Caco-2 (cell line): Measurements from ENCODE around the gene RB1. TPM values are rescaled to one million over a fixed set of nuclear protein-coding genes. Genes with fewer than 3 reads are reported as not detected.

ENCODE experiments used
- BruUV-seq: library from RNA; stranded (reverse); fragments of 400-500 nt; replicated peaks from 2 replicates; lab custom pipeline; 2021; lab: Mats Ljungman, UMichigan
- CTCF ChIA-PET: fragments of 300-600 bp; sonication (Branson Sonifier 250); formaldehyde crosslinking; loops from one replicate; lab custom pipeline; 2022; ENCODE audit warnings: antibody characterized with exemption; lab: Charles Lee
- POLR2A ChIA-PET: fragments of 300-600 bp; sonication (Branson Sonifier 250); formaldehyde crosslinking; loops from one replicate; lab custom pipeline; 2022; ENCODE audit warnings: antibody characterized with exemption; lab: Charles Lee
- DNase-seq, 2 experiments: peaks; one replicate each; pipeline versions ENCODE4 v3.0.0 to v3.0.0-alpha.2; 2020 to 2022
- H3K27me3 ChIP-seq: replicated peaks from 2 replicates; pipeline ENCODE4 v1.6.0; 2011; ENCODE audit warnings: low read length; ENCODE audit not compliant: control insufficient read depth, insufficient read depth
- H3K36me3 ChIP-seq: 2 replicates; pipeline ENCODE4 v1.5.1; 2011; ENCODE audit warnings: low read length; ENCODE audit not compliant: control insufficient read depth, insufficient read depth
- H3K4me1 ChIP-seq: fragments of 250-450 bp; sonication (Bioruptor Pico); 2 replicates; pipeline ENCODE4 v1.5.1; 2020; ENCODE audit warnings: mild to moderate bottlenecking
- H3K4me3 ChIP-seq: 2 replicates; pipeline ENCODE4 v1.5.1; 2011; ENCODE audit warnings: low read depth, mild to moderate bottlenecking, control low read depth, low read length
- H3K9me3 ChIP-seq: fragments of 250-450 bp; sonication (Bioruptor Pico); 2 replicates; pipeline ENCODE4 v1.5.1; 2020; ENCODE audit warnings: mild to moderate bottlenecking, moderate library complexity
- H3K27ac Mint-ChIP-seq: one replicate; pipeline ENCODE4 v1.8.0; 2022; ENCODE audit warnings: mixed read lengths; ENCODE audit not compliant: unreplicated experiment
- H3K27me3 Mint-ChIP-seq: one replicate; pipeline ENCODE4 v1.8.0; 2022; ENCODE audit warnings: mixed read lengths; ENCODE audit not compliant: insufficient read depth, unreplicated experiment
- H3K36me3 Mint-ChIP-seq: one replicate; pipeline ENCODE4 v1.8.0; 2022; ENCODE audit warnings: mild to moderate bottlenecking, mixed read lengths; ENCODE audit not compliant: insufficient read depth, unreplicated experiment
- H3K4me1 Mint-ChIP-seq: one replicate; pipeline ENCODE4 v1.8.0; 2022; ENCODE audit warnings: low read depth, mixed read lengths; ENCODE audit not compliant: unreplicated experiment
- H3K4me3 Mint-ChIP-seq: one replicate; pipeline ENCODE4 v1.8.0; 2022; ENCODE audit warnings: mild to moderate bottlenecking, moderate library complexity, mixed read lengths; ENCODE audit not compliant: unreplicated experiment
- H3K9me3 Mint-ChIP-seq: one replicate; pipeline ENCODE4 v1.8.0; 2022; ENCODE audit warnings: mixed read lengths; ENCODE audit not compliant: unreplicated experiment
- intact Hi-C: fragments of 100-400 bp; cut with micrococcal nuclease; formaldehyde crosslinking; loops from one replicate; pipeline ENCODE4 v1.10.0; 2022; ENCODE audit not compliant: unreplicated experiment
- total RNA-seq: library from RNA; stranded (reverse); gene quantifications from 2 replicates; pipeline ENCODE4 v1.2.3, GENCODE V29; 2022
- TF ChIP-seq, protein P1 (sequence below), 2 experiments: fragments of 200-600 bp in 1 of 2; IDR thresholded peaks; 1 replicate in 1 of 2; 2 replicates in 1 of 2; pipeline versions ENCODE4 v1.5.1 to v1.8.0; 2011 to 2022; ENCODE audit warnings: antibody characterized with exemption in 1 of 2, control low read depth in 1 of 2, inconsistent platforms in 1 of 2, low read depth in 1 of 2, low read length in 1 of 2, mild to moderate bottlenecking in 1 of 2, moderate library complexity in 1 of 2; ENCODE audit not compliant: insufficient read depth in 1 of 2, severe bottlenecking in 1 of 2, unreplicated experiment in 1 of 2

The RB1 gene
- total RNA-seq, 1 experiment from 2014 or later: 24.1 TPM

DNA sequence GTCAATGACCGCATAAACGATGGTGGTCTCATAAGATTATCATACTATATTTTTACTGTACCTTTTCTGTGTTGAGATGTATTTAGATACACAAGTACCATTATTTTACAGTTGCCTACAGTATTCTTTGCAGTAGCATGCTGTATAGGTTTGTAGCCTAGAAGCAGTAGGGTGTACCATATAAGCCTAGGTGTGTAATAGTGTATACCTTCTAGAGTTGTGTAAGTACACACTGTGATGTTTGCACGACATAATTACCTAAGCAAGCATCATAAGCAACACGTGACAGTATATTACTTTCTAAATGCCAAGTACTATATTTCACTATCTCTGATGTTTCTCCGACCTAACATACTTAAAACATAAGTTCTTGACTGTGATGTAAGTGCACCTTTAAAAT lies 106.6 kb downstream of the RB1 start:
- DNase-seq: no peak
- Histone ChIP-seq H3K4me1 (peaks cover 6% of the 10 kb centered on the region; the same call in 1 of the 2 replicates), H3K36me3 (no peaks in the 10 kb centered on the region), H3K4me3 (no peak overlapping the region), H3K27me3 (no peaks in the 10 kb centered on the region), H3K9me3 (no peaks in the 10 kb centered on the region)
- ChIA-PET POLR2A (no interaction called here), CTCF (no interaction called here)
- no peaks in the 10 kb centered on the region for H3K36me3 Mint-ChIP-seq
- BruUV-seq: no TSS peak
- no peak overlapping the region for H3K4me3 Mint-ChIP-seq
- no peaks in the 10 kb centered on the region for H3K4me1 Mint-ChIP-seq
- H3K27ac Mint-ChIP-seq: no peak overlapping the region
- no peaks in the 10 kb centered on the region for H3K27me3 Mint-ChIP-seq
- intact Hi-C loops: no loop called here
- TF ChIP-seq, protein P1, sequence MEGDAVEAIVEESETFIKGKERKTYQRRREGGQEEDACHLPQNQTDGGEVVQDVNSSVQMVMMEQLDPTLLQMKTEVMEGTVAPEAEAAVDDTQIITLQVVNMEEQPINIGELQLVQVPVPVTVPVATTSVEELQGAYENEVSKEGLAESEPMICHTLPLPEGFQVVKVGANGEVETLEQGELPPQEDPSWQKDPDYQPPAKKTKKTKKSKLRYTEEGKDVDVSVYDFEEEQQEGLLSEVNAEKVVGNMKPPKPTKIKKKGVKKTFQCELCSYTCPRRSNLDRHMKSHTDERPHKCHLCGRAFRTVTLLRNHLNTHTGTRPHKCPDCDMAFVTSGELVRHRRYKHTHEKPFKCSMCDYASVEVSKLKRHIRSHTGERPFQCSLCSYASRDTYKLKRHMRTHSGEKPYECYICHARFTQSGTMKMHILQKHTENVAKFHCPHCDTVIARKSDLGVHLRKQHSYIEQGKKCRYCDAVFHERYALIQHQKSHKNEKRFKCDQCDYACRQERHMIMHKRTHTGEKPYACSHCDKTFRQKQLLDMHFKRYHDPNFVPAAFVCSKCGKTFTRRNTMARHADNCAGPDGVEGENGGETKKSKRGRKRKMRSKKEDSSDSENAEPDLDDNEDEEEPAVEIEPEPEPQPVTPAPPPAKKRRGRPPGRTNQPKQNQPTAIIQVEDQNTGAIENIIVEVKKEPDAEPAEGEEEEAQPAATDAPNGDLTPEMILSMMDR (IDR thresholded peaks at IDR 0.05; ENCODE audit: insufficient read depth in 1 of 2, low read depth in 1 of 2, low read length in 1 of 2, severe bottlenecking in 1 of 2, unreplicated experiment in 1 of 2): no peak
- no peaks in the 10 kb centered on the region for H3K9me3 Mint-ChIP-seq

GRCh38 chr13:48411147-48411794 lies 107.7 kb downstream of the RB1 start:
- no peak for DNase-seq
- Histone ChIP-seq H3K9me3 (no peaks in the 10 kb centered on the region), H3K36me3 (no peaks in the 10 kb centered on the region), H3K4me3 (no peak overlapping the region), H3K27me3 (no peaks in the 10 kb centered on the region), H3K4me1 (peaks cover 6% of the 10 kb centered on the region; the same call in 1 of the 2 replicates)
- intact Hi-C loops: no loop called here
- Mint-ChIP-seq H3K4me1 (no peaks in the 10 kb centered on the region), H3K4me3 (no peak overlapping the region), H3K27ac (no peak overlapping the region), H3K27me3 (no peaks in the 10 kb centered on the region), H3K9me3 (no peaks in the 10 kb centered on the region), H3K36me3 (no peaks in the 10 kb centered on the region)
- no TSS peak for BruUV-seq
- TF ChIP-seq, protein P1 (IDR thresholded peaks at IDR 0.05; ENCODE audit: insufficient read depth in 1 of 2, low read depth in 1 of 2, low read length in 1 of 2, severe bottlenecking in 1 of 2, unreplicated experiment in 1 of 2): no peak
- CTCF ChIA-PET: no interaction called here
- POLR2A ChIA-PET: no interaction called here

DNA sequence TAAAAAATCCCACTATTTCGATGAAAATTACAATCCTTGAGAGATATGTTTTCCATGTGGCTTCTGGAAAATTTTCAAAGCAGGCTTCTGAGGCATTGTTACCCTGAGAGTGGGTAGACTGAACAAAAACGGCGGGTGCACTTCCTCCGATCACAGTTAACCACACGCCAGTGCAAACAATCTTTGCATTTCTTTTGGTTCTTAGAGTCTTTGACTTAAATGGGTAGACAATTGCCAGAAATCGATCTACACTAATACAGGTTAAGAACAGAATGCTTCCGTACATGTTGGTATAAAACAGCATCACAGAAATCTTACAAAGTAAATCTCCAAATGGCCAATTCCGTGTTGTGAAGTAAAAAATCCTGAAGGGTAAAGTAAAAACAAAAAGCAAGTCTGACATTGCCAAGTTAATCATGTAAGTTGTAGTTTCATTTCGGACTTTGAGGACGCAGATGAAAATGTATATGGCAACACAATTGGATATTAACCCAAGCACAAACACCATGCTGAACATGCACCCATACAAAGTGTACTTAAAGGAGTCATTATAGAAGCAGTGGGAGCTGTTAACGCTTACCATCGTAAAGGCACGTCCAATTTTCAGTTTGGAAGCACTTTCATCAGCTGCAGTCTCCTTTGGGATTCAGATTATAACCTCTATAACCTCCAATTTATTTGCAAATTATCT lies 108.4 kb downstream of the RB1 start:
- POLR2A ChIA-PET: no interaction called here
- intact Hi-C loops: no loop called here

More for the DNA sequence above, 108.4 kb downstream of the RB1 start:
- no peak overlapping the region for H3K4me3 Mint-ChIP-seq
- H3K27ac Mint-ChIP-seq: no peak overlapping the region
- no TSS peak for BruUV-seq
- no peak for DNase-seq
- H3K4me1 Mint-ChIP-seq: no peaks in the 10 kb centered on the region
- no peaks in the 10 kb centered on the region for H3K9me3 Mint-ChIP-seq
- TF ChIP-seq, protein P1 (IDR thresholded peaks at IDR 0.05; ENCODE audit: insufficient read depth in 1 of 2, low read depth in 1 of 2, low read length in 1 of 2, severe bottlenecking in 1 of 2, unreplicated experiment in 1 of 2): no peak
- H3K4me1 ChIP-seq: peaks cover 6% of the 10 kb centered on the region; the same call in 1 of the 2 replicates
- no peak overlapping the region for H3K4me3 ChIP-seq
- H3K9me3 ChIP-seq: no peaks in the 10 kb centered on the region
- H3K36me3 ChIP-seq: no peaks in the 10 kb centered on the region
- H3K27me3 ChIP-seq: no peaks in the 10 kb centered on the region
- CTCF ChIA-PET: no interaction called here
- no peaks in the 10 kb centered on the region for H3K36me3 Mint-ChIP-seq
- no peaks in the 10 kb centered on the region for H3K27me3 Mint-ChIP-seq
